Renal pelvis (tissue), 4 donors: ENCODE data around the gene PRR12. TPM values are rescaled to one million over a fixed set of nuclear protein-coding genes. Genes with fewer than 3 reads are reported as not detected.

Source experiments
- DNase-seq: peaks from one replicate; pipeline ENCODE4 v3.0.0-alpha.2; 2013
- polyA plus RNA-seq, 3 donors: library from polyadenylated mRNA; unstranded; fragments of 120-200 nt; gene quantifications; one replicate each; pipeline ENCODE4 v1.2.1, GENCODE V29; 2013; ENCODE audit not compliant: insufficient read length in 3 of 3

PRR12 gene
- polyA plus RNA-seq, 3 donors = 24.2 to 34.2 (median 29.2) TPM

DNA sequence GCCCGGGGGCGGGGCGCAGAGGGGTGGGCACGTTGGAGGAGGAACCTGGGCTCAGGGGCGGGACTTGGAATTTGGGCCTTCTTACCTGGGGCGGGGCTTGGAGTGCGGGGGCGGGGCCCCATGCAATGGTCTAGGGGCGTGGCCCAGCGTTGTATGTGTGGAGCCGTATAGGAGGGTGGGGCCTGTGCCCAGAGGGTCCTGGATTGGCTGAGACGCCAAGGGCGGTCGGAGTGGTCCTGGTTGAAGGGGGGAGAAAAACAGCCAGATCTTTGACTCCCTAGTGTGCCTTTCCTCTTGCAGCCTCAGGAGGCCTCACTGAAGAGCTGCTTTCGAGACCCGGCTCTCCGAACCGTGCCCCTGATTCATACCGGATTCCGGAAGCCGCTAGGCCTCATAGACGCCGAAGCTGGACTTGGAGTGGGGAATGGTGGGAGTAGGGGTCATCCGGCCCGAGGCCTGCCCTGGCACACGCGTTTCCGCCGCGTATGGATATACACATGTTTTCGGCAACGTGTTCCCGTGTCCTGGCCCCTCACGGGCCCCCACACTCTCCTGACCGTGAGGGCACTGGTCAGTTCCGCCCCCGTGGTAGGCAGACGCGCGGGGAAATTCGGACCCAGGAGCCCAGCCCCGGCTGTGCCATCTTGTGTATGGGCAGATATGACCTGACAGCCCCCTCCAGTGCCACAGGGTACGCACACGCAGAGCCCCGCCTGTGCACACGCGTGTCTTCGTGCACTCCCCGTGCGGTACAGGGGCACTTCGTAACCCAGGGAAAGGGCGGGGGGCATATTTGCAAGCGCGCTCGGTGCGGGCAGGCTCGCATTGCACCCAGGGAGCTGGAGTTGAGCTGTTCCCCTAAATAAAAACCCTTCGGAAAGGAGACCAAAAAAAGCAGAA is 661 bp upstream of the PRR12 start:
- peak; percentile 96 for DNase-seq

DNA sequence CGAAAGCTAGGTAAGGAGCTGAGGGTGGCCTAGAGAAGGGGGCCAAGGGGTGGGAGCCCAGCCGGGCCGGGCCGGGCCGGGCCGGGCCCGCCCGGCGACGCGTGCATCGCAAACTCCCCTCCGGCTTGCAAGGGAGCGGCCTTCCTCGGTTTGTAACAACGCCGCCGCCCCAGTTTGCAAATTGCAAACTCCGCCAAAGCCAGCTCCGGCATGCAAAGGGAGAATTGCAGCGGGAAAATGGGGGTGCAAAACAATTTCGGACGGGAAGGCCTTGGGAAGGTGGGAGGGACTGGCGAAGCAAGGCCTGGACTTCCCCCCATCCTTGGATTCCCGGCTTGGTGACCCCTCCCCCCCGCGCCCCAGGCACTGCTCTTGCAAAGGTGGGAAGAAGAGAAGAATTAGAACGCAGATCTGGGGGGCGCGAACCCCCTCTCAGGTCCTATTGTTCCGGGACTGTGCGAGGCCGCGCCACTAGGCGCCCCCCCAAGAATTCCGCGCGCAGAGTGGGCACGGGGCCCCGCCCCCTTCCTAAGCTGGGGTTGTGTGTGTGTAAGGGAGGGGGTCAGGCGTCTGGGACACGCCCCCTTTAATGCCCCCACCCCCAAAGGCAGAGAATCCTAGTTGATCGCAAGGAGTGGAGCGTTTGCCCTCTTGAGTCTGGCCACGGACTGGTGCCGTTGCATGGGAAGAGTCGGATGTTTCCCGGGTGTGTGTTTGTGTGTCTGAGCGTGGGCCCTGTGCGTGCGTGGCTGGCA is 926 bp downstream of the PRR12 start:
- peak; percentile 39 for DNase-seq

DNA sequence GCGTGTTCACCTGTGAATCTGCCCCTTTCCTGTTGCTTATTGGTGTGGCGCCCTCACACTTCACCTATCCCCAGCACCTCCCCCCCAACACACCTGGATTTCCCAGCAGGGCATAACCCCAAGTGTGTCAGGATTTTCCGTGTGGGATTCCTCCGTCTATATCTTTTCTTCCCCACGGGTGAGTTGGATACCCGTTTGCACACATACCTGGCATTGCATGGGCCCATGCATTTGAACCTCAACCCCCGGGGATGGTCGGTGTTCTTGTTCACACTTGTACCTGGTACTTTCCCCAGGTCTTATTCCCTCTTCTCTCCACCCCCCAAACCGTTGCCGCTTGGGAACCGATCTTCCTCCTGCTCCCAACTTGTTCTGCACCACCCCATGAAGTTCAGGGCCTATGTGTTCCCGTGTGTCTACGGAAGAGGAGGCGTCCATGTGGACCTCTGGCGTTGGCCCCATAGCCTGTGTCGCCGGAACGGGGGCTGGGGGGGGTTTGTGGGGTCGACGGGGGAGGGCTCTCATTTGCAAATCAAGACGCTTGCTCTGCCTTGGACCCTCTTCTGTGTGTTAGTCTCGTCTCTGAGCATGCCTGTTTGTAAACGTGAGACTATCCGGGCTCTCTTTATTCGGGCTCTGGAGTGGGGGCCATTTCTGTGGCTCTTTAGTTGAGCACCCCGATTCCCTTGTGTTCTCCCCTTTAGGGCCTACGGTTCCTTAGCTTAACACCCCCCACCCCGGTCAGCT is 1.7 kb downstream of the PRR12 start:
- no peak for DNase-seq

DNA sequence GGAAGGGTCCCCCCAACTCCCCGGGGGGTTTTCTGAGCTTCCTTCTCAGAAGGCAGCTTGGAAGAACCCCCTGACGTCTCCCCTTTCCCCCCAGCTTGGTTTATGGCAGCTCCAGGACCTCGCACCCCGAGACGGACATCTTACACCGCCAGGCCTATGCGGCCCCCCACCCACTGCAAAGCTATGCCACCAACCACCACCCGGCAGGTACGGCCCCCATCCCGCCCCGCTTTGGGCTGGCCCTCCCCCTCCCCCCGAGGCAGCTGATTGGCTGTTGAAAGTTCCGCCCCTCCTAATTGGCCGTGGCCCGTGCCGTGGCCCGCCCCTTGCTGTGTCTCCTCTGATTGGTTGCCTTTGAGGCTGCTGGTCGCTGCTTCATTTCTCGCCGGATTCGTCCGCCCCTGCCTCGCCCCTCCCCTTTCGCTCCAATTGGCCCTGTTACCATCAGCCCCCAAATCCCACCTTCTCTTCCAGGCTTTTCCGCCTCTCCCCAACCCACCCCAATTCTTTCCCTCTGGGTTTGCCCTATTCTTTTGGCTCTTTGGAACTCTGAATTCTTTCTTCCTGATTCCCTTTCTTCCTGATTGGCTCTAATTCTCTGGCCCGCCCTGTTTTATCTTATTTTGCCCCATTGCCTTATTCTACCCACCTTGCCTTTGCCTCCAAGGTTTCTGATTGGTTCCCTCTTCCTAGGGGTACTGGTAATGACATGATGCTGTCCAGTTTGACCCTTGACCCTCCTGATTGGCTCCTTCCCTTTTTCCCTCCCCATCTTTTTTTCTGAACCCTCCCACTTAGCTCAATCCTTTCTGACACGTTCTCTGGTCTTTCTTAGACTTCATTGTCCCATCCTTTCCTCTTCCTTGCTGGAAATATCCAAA is 2.5 kb downstream of the PRR12 start:
- DNase-seq = peak; percentile 93

DNA sequence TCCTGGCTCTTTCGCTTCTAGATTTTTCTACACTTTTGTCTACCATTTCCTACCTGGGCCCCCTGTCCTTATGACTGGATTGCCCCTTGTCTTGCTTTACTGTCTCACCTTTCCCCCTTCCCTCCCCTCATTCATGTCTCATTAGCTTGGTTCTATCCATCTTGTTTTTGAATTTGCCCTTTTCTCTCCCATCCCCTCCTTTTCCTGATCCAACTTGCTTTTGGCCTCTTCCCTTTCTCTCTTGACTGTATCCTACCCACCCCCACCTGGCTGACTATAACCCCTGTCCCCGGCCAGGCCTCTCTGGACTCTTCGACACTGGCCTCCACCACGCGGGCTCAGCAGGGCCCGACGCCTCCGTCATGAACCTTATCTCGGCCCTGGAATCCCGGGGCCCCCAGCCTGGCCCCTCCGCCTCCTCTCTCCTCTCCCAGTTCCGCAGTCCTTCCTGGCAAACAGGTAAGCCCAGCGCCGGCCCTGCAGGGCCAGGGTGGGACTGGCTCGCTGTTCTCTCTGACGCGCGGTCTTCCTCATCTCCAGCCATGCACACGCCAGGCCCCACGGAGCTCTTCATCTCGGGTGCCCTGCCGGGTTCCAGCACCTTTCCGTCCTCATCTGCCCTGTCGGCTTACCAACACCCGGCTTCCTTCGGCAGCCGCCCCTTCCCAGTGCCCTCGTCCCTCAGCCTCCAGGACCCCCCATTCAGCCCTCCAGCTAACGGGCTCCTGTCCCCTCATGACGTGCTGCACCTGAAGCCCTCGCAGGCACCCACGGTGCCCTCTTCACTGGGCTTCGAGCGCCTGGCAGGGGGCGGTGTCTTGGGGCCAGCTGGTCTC is 3.4 kb downstream of the PRR12 start:
- DNase-seq = no peak

DNA sequence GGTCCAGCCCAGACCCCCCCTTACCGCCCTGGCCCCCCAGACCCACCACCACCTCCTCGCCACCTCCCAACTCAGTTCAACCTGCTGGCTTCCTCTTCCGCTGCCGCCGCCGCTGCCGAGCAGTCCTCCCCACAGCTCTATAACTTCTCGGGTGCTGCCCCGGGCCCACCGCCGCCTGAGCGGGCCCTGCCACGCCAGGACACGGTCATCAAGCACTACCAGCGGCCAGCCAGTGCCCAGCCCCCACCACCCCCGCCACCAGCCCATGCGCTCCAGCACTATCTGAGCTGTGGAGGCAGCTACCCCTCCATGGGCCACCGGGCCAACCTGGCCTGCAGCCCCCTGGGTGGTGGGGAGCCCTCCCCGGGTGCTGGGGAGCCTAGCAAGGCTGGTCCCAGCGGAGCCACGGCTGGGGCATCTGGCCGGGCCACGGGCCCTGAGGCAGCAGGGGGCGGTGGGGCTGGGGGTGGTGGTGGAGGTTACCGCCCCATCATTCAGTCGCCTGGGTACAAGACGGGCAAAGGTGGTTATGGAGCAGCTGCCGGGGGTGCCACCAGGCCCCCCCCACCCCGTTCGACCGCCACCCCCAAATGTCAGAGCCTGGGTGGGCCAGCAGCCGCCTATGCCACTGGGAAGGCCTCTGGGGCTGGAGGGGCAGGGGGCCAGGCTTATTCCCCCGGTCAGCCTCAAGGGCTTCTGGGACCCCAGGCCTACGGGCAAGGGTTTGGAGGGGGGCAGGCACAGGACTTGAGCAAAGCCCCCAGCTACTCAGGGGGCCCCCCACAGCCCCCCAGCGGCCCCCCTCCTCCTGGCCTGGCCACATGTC is 4.2 kb downstream of the PRR12 start:
- DNase-seq = no peak

DNA sequence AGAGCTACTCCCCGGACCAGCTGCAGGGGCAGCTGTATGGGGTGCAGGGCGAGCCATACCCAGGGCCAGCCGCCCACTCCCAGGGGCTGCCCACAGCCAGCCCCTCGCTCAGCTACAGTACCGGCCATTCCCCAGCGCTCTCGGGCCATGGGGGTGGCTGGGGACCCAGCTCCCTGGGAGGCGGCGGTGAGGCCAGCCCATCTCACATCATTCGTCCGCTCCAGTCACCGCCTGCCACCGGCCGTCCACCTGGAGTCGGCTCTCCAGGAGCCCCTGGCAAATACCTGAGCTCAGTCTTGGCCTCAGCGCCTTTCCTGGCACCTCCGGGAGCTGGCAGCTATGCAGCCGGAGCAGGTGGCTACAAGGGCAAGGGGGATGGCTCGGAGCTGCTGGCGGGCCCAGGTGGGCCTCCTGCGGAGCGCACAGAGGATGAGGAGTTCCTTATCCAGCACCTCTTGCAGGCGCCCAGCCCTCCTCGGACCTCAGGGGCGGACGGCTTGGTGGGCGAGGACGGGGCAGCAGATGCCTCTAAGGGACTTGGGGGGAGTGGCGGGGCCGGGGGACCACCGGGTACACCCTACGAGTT is 4.9 kb downstream of the PRR12 start:
- no peak for DNase-seq

DNA sequence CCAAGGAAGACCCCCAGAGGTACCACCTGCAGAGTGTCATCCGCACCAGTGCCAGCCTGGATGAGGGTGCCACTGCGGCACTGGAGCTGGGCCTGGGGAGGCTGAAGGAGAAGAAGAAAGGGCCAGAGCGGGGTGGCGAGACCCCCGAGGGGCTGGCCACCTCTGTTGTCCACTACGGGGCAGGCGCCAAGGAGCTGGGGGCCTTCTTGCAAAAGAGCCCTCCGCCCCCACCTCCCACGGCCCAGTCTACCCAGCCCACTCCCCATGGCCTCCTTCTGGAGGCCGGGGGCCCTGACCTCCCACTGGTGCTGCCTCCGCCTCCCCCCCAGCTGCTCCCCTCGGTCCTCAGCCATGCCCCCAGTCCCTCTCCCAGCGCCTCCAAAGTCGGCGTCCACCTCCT is 5.4 kb downstream of the PRR12 start:
- DNase-seq = no peak

DNA sequence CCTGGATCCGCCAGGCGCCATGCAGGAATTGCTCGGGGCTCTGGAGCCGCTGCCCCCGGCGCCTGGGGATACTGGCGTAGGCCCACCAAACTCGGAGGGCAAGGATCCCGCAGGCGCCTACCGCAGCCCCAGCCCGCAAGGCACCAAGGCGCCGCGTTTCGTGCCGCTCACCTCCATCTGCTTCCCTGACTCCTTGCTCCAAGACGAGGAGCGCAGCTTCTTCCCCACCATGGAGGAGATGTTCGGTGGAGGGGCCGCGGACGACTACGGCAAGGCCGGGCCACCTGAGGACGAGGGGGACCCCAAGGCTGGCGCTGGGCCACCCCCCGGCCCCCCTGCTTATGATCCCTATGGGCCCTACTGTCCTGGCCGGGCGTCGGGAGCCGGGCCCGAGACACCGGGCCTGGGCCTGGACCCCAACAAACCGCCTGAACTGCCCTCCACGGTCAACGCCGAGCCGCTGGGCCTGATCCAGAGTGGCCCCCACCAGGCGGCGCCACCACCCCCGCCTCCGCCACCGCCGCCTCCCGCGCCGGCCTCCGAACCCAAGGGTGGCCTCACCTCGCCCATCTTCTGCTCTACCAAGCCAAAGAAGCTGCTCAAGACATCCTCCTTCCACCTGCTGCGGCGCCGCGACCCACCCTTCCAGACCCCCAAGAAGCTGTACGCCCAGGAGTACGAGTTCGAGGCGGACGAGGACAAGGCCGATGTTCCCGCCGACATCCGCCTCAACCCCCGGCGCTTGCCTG is 6.1 kb downstream of the PRR12 start:
- DNase-seq = no peak

DNA sequence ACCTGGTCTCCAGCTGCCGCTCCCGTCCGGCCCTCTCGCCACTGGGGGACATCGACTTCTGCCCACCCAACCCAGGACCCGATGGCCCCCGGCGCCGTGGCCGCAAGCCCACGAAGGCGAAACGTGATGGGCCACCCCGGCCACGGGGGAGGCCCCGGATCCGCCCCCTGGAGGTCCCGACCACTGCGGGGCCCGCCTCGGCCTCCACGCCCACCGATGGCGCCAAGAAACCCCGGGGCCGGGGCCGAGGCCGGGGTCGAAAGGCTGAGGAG is 6.7 kb downstream of the PRR12 start:
- no peak for DNase-seq

DNA sequence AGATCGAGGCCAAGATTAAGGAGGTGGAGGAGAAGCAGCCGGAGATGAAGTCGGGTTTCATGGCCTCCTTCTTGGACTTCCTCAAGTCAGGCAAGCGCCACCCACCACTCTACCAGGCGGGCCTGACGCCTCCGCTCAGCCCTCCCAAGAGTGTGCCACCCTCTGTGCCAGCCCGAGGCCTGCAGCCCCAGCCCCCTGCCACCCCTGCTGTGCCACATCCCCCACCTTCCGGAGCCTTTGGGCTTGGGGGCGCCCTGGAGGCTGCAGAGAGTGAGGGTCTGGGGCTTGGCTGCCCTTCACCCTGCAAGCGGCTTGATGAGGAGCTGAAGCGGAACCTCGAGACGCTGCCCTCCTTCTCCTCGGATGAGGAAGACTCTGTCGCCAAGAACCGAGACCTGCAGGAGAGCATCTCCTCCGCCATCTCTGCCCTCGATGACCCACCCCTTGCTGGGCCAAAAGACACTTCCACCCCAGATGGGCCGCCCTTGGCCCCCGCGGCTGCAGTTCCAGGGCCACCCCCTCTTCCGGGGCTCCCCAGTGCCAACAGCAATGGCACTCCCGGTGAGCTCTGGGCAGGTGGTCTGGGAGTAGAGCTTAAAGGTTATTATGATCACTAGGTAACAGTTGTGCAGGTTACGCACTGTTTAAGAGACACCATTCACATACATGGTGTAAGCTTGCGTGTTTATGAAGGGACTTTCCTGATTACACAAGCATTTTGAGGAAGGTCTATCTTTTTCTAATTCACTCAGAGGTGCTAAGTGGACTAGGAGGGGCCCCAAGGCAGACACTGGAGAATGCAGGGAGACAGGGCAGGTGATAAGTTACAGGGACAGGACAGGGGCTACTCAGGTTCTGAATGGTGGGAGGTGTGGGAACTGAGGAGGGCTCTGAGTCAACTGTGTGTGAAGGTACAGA is 8.7 kb downstream of the PRR12 start:
- DNase-seq = no peak

DNA sequence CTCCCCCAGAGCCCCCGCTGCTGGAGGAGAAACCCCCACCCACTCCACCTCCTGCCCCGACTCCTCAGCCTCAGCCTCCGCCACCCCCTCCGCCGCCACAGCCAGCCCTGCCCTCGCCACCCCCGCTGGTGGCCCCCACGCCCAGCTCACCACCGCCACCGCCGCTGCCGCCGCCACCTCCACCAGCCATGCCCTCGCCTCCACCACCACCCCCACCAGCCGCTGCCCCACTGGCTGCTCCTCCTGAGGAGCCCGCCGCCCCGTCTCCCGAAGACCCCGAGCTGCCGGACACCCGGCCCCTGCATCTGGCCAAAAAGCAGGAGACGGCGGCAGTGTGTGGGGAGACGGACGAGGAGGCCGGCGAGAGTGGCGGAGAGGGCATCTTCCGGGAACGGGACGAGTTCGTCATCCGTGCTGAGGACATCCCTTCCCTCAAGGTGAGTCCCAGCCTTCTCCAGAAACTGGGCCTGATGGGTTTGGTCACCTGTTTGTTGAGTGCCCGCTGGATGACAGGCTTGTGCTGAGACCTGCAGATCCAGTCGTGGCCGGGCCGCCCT is 10.6 kb downstream of the PRR12 start:
- no peak for DNase-seq

DNA sequence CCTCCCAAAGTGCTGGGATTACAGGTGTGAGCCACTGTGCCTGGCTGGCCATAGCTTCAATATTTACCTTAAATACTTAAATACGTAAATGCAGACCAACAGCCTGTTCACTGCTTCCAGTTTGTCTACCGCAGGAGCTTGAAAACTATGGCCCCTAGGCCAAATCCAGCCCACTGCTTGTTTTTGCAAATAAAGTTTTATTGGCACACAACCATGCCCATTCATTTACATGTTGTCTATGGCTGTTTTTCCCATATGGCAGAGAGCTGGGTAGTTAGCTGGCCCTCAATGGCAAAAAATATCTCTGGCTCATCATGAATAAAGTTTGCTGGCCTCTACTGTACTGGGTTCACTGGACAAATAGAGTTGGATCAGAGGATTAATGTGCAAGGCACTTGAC is 11.8 kb downstream of the PRR12 start:
- DNase-seq = no peak

DNA sequence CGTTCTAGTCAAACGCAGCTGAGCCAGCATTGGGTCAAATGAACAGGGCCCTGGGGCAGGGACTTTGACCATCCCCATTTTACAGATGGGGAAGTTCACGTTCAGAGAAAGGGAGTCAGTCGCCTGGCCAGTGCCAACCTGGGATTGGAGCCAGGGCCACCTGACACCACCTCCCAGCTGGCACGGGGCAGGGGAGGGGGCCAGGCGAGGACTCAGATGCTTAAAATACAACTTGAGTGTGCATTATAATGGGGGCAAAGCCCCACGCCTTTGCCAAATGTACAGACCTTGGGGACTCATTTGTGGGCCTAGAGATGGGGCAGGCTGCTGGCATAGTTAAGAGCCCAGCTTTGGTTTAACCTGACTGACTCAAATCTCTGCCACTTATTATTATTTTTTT is 14.6 kb downstream of the PRR12 start:
- no peak for DNase-seq

DNA sequence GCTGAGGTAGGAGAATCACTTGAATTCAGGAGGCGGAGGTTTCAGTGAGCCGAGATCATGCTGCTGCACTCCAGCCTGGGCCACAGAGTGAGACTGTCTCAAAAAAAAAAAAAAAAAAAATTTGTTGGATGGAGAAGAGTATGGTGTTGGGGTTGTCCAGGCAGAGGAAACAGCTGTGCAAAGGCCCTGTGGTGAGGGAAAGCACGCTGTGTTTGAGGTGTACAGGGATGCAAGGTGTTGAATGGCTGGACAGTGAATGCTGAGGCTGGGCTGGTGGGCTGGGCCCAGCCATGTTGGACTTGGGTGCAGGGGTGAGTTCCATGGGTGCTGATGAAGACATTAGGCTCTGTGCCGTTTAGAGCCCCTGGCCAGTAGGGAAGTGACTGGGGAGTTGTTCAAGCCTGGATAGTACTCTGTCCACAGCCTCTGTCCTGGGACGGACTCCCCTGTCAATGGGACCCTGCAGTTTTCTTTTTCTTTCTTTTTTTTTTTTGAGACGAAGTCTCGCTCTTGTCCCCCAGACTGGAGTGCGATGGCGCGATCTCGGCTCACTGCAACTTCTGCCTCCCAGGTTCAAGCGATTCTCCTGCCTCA is 18.6 kb downstream of the PRR12 start:
- no peak for DNase-seq

DNA sequence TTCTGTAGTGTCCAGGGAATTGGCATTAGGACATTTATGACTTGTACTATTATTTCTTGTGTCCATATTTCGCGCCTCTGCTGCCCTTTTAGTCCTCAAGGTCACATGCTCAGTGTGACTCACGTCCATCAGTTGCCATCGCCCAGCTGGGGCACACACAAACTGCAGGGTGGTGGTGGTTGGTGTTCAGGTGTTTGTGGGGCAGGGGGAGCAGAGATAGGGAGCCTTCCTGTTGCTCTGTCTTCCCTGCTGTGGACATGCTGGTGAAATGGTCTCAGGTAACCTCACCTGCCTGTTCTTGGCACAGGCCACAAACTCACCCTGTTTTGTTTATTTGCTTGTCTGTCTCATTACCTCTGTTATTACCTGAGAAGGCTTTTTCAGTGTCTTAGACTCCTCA is 22.4 kb downstream of the PRR12 start:
- no peak for DNase-seq
